Activated CD4-positive, alpha-beta T cell treated with anti-CD3 and anti-CD28 coated beads for 48 hours (primary cell): ENCODE measurements around the gene MOAP1.
"Not testable (repeated sequence)": the region's sequence is repeated elsewhere in the genome, so short reads cannot be mapped to it uniquely, and the experiment has no call there.

Experiments used
- DNase-seq: peaks from one replicate; pipeline ENCODE4 v3.0.0-alpha.2; 2020

MOAP1 gene

GRCh38 chr14:93142854-93143652 is 41.6 kb downstream of the MOAP1 start:
- no peak for DNase-seq

DNA sequence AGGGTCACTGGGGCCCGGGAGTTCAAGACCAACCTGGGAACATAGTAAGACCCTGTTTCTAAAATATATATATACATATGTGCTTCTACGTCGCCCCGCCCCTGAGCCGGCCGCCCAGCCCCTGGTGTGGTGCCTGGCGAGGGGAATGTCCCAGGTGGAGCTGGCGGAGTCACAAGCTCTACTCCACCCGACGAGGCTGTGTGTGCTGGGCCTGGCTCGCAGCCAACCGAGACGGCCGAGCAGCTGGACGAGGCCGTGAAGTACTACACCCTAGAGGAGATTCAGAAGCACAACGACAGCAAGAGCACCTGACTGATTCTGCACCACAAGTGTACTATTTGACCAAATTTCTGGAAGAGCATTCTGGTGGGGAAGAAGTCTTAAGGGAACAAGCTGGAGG is 46.8 kb downstream of the MOAP1 start:
- no peak for DNase-seq

GRCh38 chr14:93136508-93136907 is 48.2 kb downstream of the MOAP1 start:
- DNase-seq: not testable (repeated sequence)

DNA sequence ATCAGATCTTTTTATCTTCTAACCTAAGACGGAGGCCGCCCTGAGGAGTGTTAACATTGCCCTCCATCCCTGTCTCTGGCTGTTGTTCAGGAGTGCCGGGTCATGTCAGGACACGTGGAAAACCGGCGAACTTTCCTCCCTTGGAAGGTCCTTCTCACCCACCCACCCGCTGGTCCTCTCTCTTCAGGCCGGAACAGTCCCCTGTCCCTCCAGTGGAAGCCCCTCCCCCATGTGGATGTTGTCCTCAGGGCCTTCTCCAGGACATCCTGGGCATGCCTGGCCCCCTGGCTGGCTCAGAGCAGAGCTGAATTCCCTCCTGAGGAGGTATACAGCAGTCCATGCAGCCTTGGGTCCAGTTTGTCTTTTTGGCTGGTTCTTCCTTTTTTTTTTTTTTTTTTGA is 48.7 kb downstream of the MOAP1 start:
- DNase-seq: no peak

- no peak for DNase-seq
These were observed 49.3 kb downstream of the MOAP1 start for GRCh38 chr14:93135399-93135798.

GRCh38 chr14:93133464-93133863 is 51.2 kb downstream of the MOAP1 start:
- DNase-seq: no peak

DNA sequence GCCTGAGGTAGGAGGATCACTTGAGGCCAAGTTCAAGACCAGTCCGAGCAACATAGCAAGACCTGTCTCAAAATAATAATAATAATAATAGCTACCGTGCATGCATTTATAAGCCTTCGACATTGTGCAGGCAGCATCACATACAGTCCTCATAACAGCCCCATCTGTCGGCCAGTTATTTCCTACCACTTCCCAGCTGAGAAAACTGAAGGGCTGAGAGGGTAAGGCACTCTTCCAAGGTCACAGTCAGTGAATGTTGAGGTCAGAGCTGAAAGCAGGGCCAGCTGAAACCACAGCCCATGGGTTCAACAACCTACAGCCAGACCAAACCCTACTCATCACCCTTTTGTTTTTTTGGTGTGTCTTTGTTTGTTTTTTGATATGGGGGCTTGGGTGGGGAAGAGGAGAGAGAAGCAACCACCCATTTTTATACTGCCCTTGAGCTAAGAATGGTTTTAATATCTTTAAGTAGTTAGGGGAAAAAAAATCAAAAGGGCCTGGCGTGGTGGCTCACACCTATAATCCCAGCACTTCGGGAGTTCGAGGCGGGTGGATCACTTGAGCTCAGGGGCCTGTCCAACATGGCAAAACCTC is 52.1 kb downstream of the MOAP1 start:
- peak; percentile 15 for DNase-seq
